ELR (cell line): ENCODE data around the gene CNPY2.
"Not testable (repeated sequence)": the region's sequence is repeated elsewhere in the genome, so short reads cannot be mapped to it uniquely, and the experiment has no call there.

Experiments used
- DNase-seq: peaks from one replicate; pipeline ENCODE4 v3.0.0-alpha.2; 2015; ENCODE audit warnings: low read depth

CNPY2 gene

DNA sequence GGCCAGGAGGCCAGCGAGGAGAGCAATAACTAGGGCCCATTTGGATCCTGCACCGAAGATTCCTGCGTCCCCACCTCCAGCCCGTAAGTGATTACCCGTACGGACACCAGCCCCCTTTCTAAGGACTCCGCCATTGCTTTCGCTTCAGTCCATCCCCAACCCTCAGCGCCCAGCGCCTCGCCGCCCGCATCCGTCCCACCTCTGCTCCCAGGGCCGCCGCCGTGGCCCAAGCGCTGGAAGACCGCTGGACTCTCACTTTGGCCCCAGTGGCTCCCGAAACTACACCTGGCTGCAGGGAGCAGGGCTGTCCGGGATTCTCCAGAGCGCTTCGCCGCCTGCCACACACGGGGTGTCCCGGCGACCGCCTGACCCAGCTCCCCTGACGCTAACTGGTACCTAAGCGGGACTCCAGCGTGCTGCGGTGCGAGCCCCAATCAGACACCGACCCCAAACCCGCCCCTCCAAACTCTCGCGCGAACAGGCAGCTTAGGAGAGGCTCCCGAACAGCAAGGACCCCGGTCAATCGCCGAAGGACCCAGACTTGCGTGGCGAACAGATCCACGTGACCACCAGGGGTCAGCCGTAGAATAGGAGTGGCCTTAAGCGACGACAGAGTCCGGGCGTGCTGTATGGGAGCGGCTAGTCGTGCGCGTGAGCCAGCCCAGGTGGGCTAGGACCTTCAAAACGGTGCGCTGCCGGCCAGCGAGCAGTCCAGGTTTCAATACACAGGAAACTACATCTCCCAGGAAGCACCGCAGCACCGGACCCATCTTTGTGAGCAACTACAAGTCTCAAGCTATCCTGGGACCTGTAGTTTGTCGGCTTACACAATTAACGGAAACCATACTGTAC lies at the start of gene CNPY2:
TSS of gene CNPY2 (minus strand) at position 367 of the 852 bp plus-strand sequence. CDS start 771 bp downstream, outside the sequence.
- peak; percentile 99 for DNase-seq

DNA sequence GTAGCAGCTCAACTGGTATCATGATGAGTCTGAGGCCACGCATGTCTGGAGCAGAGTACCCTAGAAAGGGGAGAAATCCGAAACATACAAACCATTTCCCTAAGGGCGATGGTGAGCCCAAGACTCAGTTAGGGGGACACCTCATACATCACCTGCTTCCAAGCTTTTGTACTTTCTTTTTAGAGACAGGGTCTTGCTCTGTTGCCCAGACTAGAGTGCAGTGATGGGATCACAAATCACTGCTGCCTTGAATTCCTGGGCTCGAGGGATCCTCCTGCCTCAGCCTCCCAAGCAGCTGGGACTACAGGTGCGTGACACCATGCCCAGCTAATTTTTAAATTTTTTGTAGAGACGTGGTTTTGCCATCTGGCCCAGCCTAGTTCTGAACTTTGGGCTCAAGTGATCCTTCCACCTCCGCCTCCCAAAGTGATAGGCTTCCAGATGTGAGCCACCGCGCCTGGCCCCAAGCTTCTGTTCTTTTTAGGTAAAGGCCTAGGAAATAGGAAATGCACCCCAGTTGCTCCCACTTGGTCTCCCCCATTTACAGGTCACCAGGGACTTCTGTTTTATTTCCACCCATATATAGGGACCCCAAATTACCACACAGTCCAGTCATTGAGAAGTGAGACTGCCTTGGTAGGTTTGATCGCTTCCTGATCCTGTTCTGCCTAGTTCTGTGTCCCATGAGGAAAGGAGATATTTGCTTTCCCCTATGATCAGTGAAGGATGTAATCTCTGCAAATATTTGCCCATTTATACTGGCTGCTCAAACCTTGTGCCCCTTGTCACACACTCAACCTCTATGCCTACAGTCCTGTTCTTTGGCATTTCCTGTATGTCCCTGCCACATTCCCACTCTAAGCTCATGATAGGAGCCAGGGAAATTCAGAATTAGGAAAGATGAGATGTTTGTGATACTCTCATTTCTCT lies 46.6 kb upstream of the CNPY2 start, which contains the start of gene APOF:
TSS of gene APOF (minus strand) at position 728 of the 930 bp plus-strand sequence. CDS start at position 616, 112 bp downstream.
- no peak for DNase-seq

DNA sequence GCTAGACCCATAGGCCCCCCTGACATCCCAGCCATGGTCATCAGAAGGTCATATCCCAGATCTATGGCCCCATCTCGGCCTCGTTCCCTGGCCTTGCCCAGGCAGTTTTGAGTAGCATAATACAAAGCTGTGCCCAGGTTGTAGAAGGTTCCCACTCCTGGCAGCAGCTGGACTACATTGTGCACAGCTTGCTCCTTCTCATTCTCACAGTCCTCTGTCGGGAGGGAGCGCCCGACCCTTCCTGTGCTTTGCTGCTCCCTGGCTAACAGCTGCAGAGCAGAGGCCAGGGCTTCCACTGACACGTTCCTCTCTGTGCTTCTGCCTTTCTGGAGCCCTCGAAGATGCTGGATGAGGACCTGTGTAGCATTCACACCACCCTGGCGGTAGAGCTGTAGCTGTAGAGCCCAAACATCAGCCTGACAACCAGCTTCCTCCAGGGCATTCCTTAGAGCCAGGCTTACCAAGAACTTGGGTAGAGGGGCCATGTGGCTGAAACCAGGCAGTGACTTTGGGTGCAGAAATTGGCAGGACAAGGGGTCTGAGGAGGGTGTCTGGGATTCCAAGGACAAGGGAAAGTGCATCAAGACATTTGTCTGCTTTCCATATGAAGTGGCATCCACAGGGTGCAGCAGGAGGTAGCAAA lies 45.8 kb upstream of the CNPY2 start:
- DNase-seq = no peak

DNA sequence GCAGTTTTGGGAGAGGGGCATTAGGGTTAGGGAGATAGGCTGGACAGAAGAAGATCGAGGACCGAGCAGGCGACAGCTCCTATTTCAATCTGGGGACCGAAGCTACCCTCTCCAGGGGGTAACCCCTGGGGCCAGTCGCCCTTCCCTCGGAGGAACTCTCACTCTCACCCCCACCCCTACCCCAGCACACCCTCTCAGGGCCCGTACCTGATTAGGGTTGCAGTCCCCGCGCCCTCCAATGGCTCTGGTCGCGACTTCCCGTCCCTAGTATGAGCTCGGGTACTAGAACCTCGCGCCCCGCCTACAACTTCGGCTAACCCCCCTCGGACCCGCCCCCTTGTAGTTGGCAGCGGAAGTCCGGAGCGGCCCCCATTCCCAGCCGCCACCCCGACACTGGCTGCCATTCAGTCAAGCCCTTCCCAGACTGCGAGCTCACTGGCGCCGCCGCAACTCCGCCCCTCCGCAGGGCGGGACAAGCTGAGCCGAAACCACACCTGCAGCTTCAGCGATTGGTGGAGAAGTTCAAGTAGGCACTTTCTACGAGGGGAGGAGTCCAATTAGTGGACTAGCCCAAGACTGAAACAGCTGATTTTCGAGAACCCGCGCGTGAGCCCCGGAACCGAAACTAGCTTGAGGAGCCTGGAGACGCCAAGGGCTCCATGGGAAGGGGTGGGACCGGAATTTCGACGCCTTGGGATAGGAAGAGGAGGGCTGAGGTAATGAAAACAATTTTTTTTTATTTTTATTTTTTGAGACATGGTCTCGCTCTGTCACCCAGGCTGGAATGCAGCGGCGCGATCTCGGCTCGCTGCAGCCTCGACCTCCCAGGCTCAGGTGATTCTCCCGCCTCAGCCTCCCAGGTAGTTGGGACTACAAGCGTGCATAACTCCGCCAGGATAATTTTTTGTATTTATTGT lies 44.3 kb upstream of the CNPY2 start, which contains the start of gene STAT2:
TSS of gene STAT2 (minus strand) at position 257 of the 917 bp plus-strand sequence. CDS start 3,536 bp downstream, outside the sequence.
- peak; percentile 100 for DNase-seq

DNA sequence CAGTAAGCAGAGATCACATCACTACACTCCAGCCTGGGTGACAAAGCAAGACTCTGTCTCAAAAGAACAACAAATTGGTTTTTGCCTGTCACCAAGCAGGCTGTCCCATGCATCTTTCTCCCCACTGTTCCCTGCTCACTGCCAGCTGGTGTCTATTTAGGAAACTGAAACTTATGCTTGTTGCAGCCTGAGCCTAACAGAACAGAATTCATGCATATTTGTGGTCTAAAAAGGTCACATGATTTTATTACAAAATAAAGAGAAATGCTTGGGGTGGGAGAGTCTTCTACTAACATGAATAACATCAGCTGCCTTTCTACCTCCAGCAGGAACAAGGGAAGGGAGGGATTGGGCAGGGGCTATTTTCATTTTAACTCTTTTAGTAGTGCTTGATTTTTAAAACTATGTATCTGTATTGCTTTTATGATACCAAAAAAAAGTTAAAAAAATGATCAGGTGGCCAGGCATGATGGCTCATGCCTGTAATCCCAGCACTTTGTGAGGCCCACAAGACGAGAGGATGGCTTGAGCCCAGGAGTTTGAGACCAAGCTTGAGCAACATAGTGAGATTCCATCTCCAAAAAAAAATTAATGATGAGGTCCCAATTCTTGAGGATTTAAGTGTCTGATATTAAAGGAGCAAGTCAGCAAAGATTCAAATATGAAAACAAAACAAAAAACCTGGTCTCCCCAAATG lies 43.2 kb upstream of the CNPY2 start:
- DNase-seq = peak; percentile 81

DNA sequence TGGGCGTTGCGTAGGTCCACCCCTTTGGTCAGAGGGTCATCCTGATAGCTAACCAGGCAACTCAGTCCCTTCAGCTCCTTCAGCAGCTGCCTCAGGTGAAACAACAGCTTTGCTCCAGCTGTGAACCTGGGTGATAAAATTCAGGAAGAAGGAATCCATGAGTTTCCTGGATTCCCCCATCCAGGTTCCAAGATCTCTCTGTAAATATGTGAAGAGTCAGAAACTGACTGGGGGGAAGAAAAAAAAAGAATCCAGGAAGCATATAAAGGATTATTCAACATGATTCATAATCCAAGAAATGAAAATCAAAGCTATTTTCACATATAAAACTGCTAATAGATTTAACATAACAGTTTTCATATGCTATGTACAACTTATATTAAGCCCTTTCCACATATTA lies 35.5 kb upstream of the CNPY2 start:
- no peak for DNase-seq

DNA sequence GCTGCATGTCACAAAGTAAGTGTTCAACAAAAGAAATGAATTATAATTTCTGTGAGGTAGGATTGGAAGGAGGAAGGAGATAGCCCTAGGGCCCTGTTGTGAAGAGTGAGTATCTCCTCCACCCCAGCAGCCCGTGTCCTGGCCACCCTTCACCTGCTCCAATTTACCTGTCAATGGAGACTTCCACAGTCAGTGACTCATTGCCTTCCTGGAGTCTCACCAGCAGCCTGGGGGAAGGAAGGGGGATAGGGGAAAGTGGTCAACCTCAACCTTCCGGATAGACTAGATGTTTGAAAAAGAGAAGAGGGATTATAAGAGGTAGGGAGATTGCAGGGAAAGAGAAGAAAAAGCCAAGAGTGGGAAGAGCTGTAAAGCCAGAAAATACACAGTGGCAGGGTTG lies 34.9 kb upstream of the CNPY2 start:
- DNase-seq = no peak

DNA sequence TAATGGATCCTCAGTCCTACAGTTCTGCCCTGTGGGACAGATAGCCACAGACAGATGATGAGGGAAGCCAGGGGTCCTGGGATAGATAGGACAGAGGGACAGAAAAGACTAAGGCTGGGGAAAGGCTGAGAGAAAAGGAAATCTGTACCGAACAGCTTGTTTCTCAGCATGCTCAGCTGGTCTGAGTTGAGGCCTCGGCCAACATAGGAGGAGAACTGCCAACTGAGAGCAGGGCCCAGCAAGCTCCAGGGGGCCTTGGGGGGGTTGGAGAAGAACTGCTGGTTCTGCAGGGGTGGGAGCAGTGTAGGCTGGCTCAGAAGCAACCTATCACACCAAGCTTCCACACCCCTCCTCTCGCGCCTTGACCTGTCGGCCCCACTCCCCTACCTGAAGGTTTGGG lies 33.0 kb upstream of the CNPY2 start:
- DNase-seq = no peak

DNA sequence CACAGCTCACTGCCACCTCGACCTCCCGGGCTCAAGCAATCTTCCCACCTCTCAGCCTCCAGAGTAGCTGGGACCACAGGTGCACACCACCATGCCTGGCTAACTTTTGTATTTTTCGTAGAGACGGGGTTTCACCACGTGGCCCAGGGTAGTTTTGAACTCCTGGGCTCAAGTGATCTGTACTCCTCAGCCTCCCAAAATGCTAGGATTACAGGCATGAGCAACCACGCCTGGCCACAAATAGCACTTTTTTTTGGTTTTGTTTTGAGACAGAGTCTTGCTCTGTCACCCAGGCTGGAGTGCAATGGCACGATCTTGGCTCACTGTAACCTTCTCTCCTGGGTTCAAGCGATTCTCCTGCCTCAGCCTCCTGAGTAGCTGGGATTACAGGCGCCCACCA lies 31.5 kb upstream of the CNPY2 start:
- not testable (repeated sequence) for DNase-seq

DNA sequence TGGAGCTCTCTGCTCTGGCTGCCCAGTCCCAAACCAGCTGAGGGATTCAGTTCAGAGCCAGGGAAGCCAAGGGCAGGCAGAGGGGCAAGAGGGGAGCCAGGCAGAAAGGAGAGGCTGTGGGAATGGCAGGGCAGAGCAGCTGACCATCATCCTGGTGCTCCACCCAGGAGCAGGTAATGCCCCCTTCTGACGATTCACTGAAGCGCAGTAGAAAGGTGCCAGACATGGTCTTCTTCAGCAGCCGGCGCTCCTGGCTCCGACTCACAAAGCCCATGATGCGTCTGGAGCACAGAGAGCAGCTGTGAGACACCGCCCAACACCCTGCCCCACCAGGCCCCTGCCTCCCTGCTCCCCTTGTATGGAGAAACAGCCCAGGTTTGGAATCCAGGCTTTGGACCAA lies 30.9 kb upstream of the CNPY2 start:
- peak; percentile 37 for DNase-seq

DNA sequence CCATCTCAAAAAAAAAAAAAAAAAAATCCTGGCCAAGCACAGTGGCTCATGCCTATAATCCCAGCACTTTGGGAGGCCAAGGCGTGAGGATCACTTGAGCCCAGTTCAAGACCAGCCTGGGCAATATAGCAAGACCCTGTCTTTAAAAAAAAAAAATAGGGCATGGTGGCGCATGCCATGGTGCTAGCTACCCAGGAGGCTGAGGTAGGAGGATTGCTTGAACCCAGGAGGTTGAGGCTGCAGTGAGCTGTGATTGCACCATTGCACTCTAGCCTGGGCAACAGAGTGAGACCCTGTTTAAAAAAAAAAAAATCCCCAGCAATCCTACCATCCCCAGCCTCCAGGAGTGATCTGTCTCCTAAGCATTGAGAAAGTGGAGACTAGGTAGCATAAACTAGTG lies 26.5 kb upstream of the CNPY2 start:
- DNase-seq = not testable (repeated sequence)

DNA sequence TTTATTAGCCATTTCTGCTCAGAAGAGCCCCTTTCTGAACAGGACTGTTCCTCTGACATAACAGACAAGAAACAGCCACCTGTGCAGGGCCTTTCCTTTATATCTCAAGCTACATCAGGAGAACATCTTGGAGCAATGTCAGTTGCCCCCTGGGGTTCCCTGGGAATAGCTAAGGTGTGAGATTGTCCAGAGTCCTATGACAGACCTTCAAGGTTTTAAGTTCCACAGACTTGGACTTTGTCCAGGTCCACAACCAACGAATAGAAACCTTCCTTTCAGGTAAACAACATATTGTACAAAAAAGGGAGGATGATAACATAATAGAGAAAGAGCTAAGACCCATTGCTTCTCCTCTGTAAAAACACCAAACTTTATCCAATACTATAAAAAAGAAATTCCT lies 25.8 kb upstream of the CNPY2 start:
- no peak for DNase-seq

DNA sequence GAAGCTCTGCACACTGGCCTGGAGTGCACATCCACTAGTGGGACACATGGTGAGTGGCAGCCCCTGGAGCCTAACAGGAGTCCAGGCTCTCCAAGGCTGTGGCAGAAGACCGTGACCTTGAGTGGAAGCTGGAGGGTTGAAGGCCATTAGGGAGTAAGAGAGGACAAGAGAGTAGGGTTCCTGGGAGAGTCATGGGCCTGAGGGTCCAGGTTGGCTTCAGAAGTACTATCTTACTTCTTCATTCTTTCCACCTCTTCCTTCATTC lies 23.3 kb upstream of the CNPY2 start:
- DNase-seq = no peak

DNA sequence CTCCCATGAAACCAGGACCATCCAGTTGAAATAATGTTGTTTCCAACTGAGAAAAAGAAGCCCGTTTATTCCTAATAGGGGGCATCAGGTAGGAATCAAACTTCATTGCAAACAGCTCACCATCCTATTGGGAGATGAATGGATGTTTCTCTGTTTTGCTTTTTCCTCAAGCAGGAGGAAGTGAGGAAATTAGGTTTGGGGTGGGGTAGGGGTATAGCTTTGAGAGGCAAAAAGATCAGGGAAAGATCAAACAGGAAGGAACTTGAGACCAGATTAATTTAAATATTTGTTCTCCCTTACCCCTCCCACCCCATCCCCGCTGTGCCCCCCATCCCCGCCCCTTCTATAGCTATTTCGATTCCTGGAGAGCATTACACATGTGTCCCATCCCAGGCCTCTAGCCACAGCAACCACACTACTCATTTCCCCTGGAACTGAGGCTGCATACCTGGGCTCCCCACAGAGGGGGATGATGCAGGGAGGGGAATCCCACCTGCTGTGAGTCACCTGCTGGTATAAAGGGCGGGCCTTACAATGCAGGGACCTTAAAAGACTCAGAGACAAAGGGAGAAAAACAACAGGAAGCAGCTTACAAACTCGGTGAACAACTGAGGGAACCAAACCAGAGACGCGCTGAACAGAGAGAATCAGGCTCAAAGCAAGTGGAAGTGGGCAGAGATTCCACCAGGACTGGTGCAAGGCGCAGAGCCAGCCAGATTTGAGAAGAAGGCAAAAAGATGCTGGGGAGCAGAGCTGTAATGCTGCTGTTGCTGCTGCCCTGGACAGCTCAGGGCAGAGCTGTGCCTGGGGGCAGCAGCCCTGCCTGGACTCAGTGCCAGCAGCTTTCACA lies 22.7 kb upstream of the CNPY2 start, which contains the start of gene IL23A:
TSS of gene IL23A (plus strand) at position 577 of the 850 bp plus-strand sequence. CDS start at position 738, 161 bp downstream.
- peak; percentile 66 for DNase-seq

DNA sequence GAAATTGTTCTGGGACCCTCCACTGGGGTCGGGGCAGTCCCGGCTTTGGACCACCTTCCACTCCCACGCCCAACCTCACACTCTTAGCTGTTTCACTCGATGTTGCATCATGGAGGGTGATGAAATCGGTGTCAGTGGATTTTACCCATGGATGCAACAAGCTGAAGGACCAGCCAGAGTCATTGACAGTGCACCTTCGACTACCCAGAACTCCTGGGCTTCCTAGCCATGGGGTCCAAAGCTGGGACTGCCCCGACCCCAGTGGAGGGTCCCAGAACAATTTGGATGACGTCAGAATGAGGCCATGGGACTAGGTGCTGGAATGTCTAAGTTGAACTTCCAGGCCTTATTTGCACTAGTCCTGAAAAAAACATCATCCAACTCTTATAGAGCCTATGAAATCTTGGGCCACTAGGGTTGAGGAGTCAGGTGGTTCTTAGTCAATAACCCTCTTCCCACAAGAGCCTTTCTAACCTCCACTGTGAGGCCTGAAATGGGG lies 22.0 kb upstream of the CNPY2 start:
- no peak for DNase-seq

DNA sequence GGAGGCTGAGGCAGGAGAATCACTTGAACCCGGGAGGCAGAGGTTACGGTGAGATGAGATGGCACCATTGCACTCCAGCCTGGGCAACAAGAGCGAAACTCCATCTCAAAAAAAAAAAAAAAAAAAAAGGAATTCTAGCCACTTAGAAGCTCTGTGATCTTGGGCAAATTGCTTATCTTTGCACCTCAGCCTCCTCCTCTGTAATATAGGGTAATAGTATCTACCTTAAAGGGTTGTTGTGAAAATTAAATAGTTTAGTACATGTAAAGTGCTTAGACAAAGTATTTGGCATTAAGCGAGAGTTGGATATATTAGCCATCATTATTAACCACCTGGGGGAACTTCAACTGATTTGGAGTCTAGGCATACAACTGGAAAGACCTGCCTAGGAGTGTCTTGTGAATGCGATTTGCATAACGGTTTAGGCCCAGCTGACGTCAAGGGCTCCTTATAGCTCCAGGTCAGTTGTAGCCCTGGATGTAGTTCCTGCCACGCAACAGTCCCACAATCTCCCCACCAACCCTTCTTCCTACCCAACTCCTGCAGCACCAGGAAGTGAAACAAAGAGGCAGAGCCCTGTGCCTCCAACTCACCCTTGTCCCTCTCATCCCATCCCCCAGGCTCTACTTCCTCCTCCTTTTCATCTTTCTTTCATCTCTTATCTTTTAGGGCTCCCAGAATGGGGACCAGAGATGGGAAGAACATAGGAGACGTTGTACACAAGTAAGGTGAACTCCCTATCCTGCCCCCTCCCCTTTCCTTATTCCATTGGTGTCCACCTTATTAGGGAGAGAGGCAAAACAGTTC lies 20.8 kb upstream of the CNPY2 start:
- DNase-seq = no peak

DNA sequence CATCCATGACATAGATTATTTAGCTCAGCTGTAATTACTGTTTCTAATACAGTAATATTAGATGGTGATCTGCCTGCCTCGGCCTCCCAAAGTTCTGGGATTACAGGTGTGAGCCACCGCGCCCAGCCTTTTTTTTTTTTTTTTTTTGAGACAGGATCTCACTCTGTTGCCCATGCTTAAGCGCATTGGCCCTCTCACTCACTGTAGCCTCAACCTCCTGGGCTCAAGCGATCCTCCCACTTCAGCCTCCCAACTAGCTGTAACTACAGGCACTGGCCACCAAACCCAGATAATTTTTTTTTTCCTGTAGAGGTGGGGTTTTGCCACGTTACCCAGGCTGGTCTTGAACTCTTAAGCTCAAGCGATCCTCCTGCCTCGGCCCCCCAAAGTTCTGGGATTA lies 19.7 kb upstream of the CNPY2 start:
- not testable (repeated sequence) for DNase-seq

DNA sequence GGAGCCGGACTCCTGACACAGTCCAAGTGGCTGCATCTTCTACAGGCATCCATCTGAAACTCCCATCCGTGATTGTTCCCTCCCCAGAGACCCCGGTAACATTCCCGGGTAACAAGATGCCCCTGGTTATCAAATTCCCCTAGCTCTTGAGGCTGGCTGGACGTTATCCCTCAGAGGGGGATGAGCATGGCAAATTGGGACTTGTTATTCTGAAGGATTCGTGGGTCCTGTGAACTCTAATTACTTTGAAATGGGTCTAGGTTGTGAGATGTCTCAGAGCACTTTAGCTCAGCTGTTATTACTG lies 18.7 kb upstream of the CNPY2 start:
- DNase-seq = no peak
